Subcutaneous abdominal adipose tissue (tissue), 5 donors: ENCODE measurements around the gene ROR2.
"Not testable (repeated sequence)": the region's sequence is repeated elsewhere in the genome, so short reads cannot be mapped to it uniquely, and the experiment has no call there.

Experiments used
- H3K27ac ChIP-seq: one replicate; pipeline ENCODE4 v1.7.0; 2013; ENCODE audit warnings: low read depth, mild to moderate bottlenecking, inconsistent platforms, low read length, moderate library complexity
- H3K27me3 ChIP-seq, 5 donors: one replicate each; pipeline ENCODE4 v1.7.0; 2013; ENCODE audit warnings: low read length in 5 of 5, inconsistent platforms in 1 of 5; ENCODE audit not compliant: control insufficient read depth in 5 of 5, insufficient read depth in 4 of 5
- H3K36me3 ChIP-seq, 5 donors: one replicate each; pipeline ENCODE4 v1.7.0; 2013; ENCODE audit warnings: low read length in 5 of 5; ENCODE audit not compliant: control insufficient read depth in 5 of 5, insufficient read depth in 5 of 5
- H3K4me1 ChIP-seq, 5 donors: one replicate each; pipeline ENCODE4 v1.7.0; 2013; ENCODE audit warnings: low read length in 5 of 5, mild to moderate bottlenecking in 3 of 5, moderate library complexity in 1 of 5; ENCODE audit not compliant: control insufficient read depth in 5 of 5, insufficient read depth in 5 of 5
- H3K4me3 ChIP-seq, 5 donors: one replicate each; pipeline ENCODE4 v1.7.0; 2013; ENCODE audit warnings: low read length in 5 of 5, low read depth in 1 of 5
- H3K9ac ChIP-seq, 5 donors: one replicate each; pipeline ENCODE4 v1.7.0; 2013; ENCODE audit warnings: low read length in 5 of 5, mild to moderate bottlenecking in 4 of 5, moderate library complexity in 3 of 5
- H3K9me3 ChIP-seq, 5 donors: one replicate each; pipeline ENCODE4 v1.7.0; 2013; ENCODE audit warnings: low read length in 5 of 5; ENCODE audit not compliant: control insufficient read depth in 5 of 5
- donor health status: healthy.
- donor health status: healthy.
- donor health status: healthy.
- donor health status: healthy.
- donor health status: healthy.

Gene ROR2

DNA sequence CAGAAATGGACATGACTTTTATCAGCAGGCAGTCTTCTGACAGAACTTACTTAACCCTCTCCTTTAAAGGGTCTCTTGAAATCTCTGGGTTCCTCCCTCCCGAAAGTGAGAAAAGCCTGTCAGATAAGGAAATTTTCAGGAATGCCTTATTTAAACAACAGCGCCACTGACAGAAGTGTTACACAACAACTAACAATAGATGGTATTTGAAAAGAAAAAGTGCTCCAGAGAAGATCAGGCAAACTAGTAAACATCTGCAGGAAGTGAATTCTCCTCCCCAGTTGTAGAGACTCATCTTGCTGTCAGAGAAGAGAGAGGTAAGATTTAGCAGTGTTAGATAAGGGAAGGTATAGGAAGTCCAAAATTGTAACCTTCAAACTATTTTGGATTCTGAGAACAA, 419.2 kb downstream of the ROR2 start:
- peaks cover 0 to 3% (median 2%) of the 10 kb centered on the region in 5 donors for H3K27me3 ChIP-seq
- no peaks in the 10 kb centered on the region for H3K36me3 ChIP-seq
- no peak overlapping the region for H3K27ac ChIP-seq
- H3K9me3 ChIP-seq = peaks cover 0 to 5% (median 0%) of the 10 kb centered on the region in 5 donors
- no peak overlapping the region for H3K9ac ChIP-seq
- H3K4me1 ChIP-seq = no peaks in the 10 kb centered on the region
- H3K4me3 ChIP-seq = no peak overlapping the region

GRCh38 chr9:91522481-91522880, 427.5 kb downstream of the ROR2 start:
- H3K4me1 ChIP-seq = no peaks in the 10 kb centered on the region
- no peak overlapping the region for H3K9ac ChIP-seq
- H3K9me3 ChIP-seq = peaks cover 0 to 11% (median 7%) of the 10 kb centered on the region in 5 donors
- H3K36me3 ChIP-seq = no peaks in the 10 kb centered on the region
- H3K27ac ChIP-seq = no peak overlapping the region
- no peaks in the 10 kb centered on the region for H3K27me3 ChIP-seq
- H3K4me3 ChIP-seq = no peak overlapping the region

DNA sequence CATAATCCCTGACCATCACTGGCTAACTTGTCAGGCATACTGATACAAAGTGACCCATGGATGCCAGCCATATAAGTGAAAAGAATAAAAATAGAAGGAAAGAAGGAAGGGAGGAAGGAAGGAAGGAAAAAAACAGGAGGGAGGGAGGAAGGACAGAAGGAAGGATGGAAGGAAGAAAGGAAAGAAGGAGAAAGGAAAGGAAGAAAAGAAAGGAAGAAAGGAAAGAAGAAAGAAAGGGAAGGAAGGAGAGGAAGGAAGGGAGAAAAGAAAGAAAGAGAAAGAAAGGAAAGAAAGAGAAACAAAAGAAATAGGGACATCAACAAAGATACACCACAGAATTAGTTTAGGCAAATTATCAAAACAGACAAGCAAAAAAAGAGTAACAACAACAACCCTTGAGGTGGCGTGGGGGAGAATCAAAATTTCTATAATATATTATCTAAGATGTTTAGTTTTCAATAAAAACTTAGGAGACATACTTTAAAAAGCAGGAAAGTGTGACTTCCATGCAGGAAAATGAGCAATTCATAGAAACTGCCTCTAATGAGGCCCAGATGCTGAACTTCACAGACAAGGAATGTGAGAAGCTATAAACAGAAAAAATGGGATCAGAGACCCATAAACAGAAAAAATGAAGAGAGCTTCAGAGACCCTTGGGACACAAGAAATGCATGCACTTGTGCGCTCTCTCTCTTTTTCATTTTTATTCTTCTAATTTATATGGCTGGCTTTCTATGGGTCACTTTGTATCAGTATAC, 430.3 kb downstream of the ROR2 start:
- no peaks in the 10 kb centered on the region for H3K27me3 ChIP-seq
- H3K4me1 ChIP-seq = peaks cover 0 to 4% (median 0%) of the 10 kb centered on the region in 5 donors
- no peaks in the 10 kb centered on the region for H3K36me3 ChIP-seq
- H3K4me3 ChIP-seq = no peak overlapping the region
- peaks cover 2 to 8% (median 3%) of the 10 kb centered on the region in 5 donors for H3K9me3 ChIP-seq
- H3K27ac ChIP-seq = no peak overlapping the region
- H3K9ac ChIP-seq = no peak overlapping the region

DNA sequence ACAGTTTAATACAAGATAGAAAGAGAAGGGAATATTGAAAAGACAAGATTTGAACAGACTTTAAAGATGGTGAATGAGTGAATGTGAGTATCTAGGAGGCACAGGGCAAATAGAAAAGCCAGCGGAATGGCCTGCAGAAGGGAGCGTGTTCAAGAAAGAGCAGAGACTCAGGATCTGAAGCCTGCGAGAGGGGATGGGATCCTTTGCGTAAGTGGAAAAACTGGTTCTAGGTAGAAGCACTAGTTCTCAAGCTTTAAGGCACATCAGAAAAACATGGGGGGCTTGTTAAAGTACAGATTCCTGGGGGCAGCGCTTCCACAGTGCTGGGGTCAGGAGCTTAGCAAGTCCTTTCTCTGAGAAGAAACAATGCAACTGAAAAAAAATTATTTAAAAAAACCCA, 431.6 kb downstream of the ROR2 start:
- Histone ChIP-seq H3K27me3 (no peaks in the 10 kb centered on the region), H3K27ac (no peak overlapping the region), H3K4me3 (no peak overlapping the region), H3K9ac (no peak overlapping the region), H3K36me3 (no peaks in the 10 kb centered on the region), H3K4me1 (peaks cover 0 to 4% (median 0%) of the 10 kb centered on the region in 5 donors), H3K9me3 (peaks cover 0 to 3% (median 2%) of the 10 kb centered on the region in 5 donors)

DNA sequence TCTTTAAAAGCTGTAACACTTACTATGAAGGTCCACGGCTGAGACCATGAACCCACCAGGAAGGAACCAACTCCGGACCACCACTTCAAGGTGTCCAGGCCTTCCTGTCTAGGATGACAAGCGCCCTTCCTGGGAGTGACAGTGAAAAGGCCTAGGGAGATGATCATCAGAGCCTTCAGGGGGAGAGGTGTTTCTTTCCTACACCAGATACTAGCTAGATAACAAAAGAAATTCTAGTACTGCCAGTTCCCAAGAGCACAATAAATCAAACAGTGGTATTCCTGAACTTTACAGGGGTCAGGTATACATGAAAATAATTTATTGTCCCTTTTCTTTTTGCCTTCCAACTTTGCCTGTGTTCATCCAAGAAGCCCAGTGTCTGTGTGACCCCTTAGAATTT, 432.2 kb downstream of the ROR2 start:
- Histone ChIP-seq H3K4me1 (peaks cover 0 to 4% (median 0%) of the 10 kb centered on the region in 5 donors), H3K27ac (no peak overlapping the region), H3K4me3 (no peak overlapping the region), H3K36me3 (no peaks in the 10 kb centered on the region), H3K9ac (no peak overlapping the region), H3K9me3 (peaks cover 0 to 4% (median 3%) of the 10 kb centered on the region in 5 donors), H3K27me3 (peaks cover 0 to 2% (median 0%) of the 10 kb centered on the region in 5 donors)

DNA sequence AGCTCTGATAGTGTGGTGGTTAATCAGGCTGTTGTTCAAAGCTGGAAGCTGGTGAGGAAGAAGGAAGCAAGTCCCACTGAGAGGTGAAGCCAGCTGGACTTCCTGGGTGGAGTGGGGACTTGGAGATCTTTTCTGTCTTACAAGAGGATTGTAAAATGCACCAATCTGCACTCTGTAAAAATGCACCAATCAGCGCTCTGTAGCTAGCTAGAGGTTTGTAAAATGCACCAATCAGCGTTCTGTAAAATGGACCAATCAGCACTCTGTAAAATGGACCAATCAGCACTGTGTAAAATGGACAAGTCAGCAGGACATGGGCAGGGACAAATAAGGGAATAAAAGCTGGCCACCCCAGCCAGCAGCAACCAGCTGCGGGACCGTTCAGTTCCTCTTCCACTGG, 432.7 kb downstream of the ROR2 start:
- H3K9ac ChIP-seq, H3K9me3 ChIP-seq, H3K36me3 ChIP-seq, H3K27me3 ChIP-seq, H3K4me1 ChIP-seq, H3K27ac ChIP-seq, H3K4me3 ChIP-seq: not testable (repeated sequence)

- peaks cover 0 to 10% (median 4%) of the 10 kb centered on the region in 5 donors for H3K9me3 ChIP-seq
- H3K4me3 ChIP-seq = no peak overlapping the region
- H3K4me1 ChIP-seq = peaks cover 0 to 4% (median 0%) of the 10 kb centered on the region in 5 donors
- H3K36me3 ChIP-seq = no peaks in the 10 kb centered on the region
- H3K27me3 ChIP-seq = peaks cover 0 to 2% (median 0%) of the 10 kb centered on the region in 5 donors
- no peak overlapping the region for H3K27ac ChIP-seq
- no peak overlapping the region for H3K9ac ChIP-seq
Observed at GRCh38 chr9:91516777-91517176, 433.3 kb downstream of the ROR2 start.

GRCh38 chr9:91516081-91516480, 433.9 kb downstream of the ROR2 start:
- H3K9ac ChIP-seq = no peak overlapping the region
- peaks cover 0 to 4% (median 0%) of the 10 kb centered on the region in 5 donors for H3K4me1 ChIP-seq
- H3K27ac ChIP-seq = no peak overlapping the region

DNA sequence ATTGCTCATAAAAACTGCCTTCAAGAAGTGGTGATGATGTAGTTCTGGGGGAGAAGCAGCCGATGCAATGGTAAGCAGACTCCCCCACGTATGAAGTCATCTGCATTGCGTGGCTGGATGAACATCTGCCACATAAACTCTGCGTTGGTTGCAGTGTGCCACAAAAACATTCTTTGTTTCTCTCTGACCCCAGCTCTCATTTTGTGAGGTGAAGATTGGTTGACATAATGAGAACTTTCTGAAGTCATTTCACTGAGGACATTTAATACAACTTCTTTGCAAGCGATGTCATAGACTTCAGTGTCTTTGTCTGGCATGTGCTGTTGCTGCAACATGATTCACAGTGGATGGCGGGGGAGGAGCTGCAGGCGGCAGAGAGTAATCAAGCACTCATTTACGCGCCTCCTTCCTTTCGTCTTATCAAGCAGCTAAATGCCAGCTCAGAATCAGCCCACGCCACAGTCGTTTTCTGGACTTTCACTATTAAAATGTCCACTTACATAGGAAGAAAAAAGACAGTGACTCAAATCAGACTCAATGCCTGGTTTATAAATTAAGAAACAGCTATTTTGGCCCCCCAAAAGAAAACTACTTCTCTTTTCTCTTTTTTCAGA, 434.8 kb downstream of the ROR2 start:
- H3K9me3 ChIP-seq = peaks cover 0 to 10% (median 4%) of the 10 kb centered on the region in 5 donors
- H3K4me1 ChIP-seq = peaks cover 0 to 4% (median 0%) of the 10 kb centered on the region in 5 donors
- H3K27ac ChIP-seq = no peak overlapping the region
- no peak overlapping the region for H3K9ac ChIP-seq
- peaks cover 0 to 2% (median 0%) of the 10 kb centered on the region in 5 donors for H3K27me3 ChIP-seq
- peak overlapping the region in 1 of 5 donors; percentile 41 for H3K4me3 ChIP-seq
- no peaks in the 10 kb centered on the region for H3K36me3 ChIP-seq

More at GRCh38 chr9:91516081-91516480, 433.9 kb downstream of the ROR2 start:
- H3K27me3 ChIP-seq = peaks cover 0 to 2% (median 0%) of the 10 kb centered on the region in 5 donors
- H3K36me3 ChIP-seq = no peaks in the 10 kb centered on the region
- peaks cover 0 to 10% (median 4%) of the 10 kb centered on the region in 5 donors for H3K9me3 ChIP-seq
- no peak overlapping the region for H3K4me3 ChIP-seq
